Islet of Langerhans (tissue), 1 donor: Measurements from ENCODE around the gene PADI2.

Experiments used
- FAIRE-seq: peaks from one replicate; lab custom pipeline; 2011; peaks lifted over from hg19 to GRCh38; lab: Jason Lieb, UNC

The PADI2 gene

DNA sequence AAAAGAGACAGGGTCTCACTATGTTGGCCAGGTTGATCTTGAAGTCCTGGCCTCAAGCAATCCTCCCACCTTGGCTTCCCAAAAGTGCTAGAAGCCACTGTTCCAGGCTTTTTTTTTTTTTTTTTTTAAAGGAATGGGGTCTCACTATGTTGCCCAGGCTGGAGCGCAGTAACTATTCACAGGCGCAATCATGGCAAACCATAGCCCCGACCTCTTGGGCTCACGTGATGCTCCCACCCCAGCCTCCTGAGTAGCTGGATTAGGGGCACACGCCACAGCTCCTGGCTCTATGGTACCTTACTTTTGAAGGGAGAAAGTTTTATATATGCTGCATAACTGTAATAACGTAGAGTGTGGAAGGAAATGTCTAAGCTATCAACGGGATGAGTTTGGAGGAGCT lies 101.8 kb downstream of the PADI2 start:
- FAIRE-seq = no peak
